HEK293 (cell line): ENCODE data around the gene LRRC8B.

Experiments used
- CTCF ChIP-seq: fragments of 450-650 bp; formaldehyde crosslinking; IDR thresholded peaks from 2 replicates; pipeline ENCODE4 v1.5.1; 2016; ENCODE audit warnings: missing biosample characterization, missing genetic modification characterization
- PRDM6 ChIP-seq: fragments of 450-650 bp; formaldehyde crosslinking; IDR thresholded peaks from 2 replicates; pipeline ENCODE4 v1.5.1; 2017; ENCODE audit warnings: missing biosample characterization, missing genetic modification characterization
- ZBTB11 ChIP-seq: fragments of 450-650 bp; formaldehyde crosslinking; conservative IDR thresholded peaks from 2 replicates; pipeline ENCODE4 v1.5.1; 2016; ENCODE audit warnings: low read depth, missing biosample characterization, missing genetic modification characterization
- ZNF239 ChIP-seq: fragments of 450-650 bp; formaldehyde crosslinking; IDR thresholded peaks from 2 replicates; pipeline ENCODE4 v1.5.1; 2016; ENCODE audit warnings: missing biosample characterization, missing genetic modification characterization

- TF ChIP-seq CTCF (tag by site-specific recombination) (no peak), ZNF239 (tag by site-specific recombination) (no peak), ZBTB11 (no peak), PRDM6 (no peak)
Measured at GRCh38 chr1:89578946-89579684, 54.5 kb downstream of the LRRC8B start.
